Esophagus muscularis mucosa (tissue), 4 donors: ENCODE data around the gene POGLUT2.

ENCODE experiments used
- CTCF ChIP-seq, 3 experiments: fragments of 200-600 bp in 2 of 3; fragments of 450-650 bp in 1 of 3; sonication (generic) in 2 of 3; IDR thresholded peaks; one replicate each; pipeline ENCODE4 v1.5.1; 2017 to 2019; ENCODE audit warnings: antibody characterized with exemption in 3 of 3, mild to moderate bottlenecking in 2 of 3, moderate library complexity in 1 of 3
- EP300 ChIP-seq: sonication (generic); formaldehyde crosslinking; IDR thresholded peaks from one replicate; pipeline ENCODE4 v1.6.1; 2017; ENCODE audit warnings: antibody characterized with exemption
- POLR2A ChIP-seq: fragments of 450-650 bp; IDR thresholded peaks from one replicate; pipeline ENCODE4 v1.6.1; 2017; ENCODE audit warnings: antibody characterized with exemption, moderate library complexity, mild to moderate bottlenecking, low read depth

- no peak for TF ChIP-seq EP300
- TF ChIP-seq POLR2A: no peak
- TF ChIP-seq CTCF (IDR thresholded peaks at IDR 0.05): no peak
These were observed 14.3 kb downstream of the POGLUT2 start for GRCh38 chr13:102784483-102784882.
